ENCODE results near the gene MANBA.

DNA sequence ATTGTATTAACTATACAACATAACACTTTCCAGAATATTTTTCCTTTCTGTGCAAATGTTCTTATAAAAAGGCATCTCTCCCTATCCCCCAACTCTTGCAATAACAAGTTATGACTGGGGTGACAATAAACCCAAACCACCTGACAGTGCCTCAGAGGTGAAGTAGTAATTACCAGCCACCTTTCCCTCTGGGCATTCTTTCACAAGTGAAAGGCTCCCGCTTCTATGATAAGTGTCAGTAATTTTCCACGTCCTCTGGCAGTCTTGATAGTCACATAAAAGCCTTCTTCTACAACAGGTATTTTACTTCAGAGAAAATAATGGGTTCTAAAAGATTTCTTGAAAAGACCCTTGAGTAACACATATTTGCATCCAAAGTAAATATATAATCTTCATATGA is 82.7 kb downstream of the MANBA start:
- TF ChIP-seq, protein P1, sequence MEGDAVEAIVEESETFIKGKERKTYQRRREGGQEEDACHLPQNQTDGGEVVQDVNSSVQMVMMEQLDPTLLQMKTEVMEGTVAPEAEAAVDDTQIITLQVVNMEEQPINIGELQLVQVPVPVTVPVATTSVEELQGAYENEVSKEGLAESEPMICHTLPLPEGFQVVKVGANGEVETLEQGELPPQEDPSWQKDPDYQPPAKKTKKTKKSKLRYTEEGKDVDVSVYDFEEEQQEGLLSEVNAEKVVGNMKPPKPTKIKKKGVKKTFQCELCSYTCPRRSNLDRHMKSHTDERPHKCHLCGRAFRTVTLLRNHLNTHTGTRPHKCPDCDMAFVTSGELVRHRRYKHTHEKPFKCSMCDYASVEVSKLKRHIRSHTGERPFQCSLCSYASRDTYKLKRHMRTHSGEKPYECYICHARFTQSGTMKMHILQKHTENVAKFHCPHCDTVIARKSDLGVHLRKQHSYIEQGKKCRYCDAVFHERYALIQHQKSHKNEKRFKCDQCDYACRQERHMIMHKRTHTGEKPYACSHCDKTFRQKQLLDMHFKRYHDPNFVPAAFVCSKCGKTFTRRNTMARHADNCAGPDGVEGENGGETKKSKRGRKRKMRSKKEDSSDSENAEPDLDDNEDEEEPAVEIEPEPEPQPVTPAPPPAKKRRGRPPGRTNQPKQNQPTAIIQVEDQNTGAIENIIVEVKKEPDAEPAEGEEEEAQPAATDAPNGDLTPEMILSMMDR (conservative IDR thresholded peaks at IDR 0.05 in 1 of 2, IDR thresholded peaks at IDR 0.05 in 1 of 2; ENCODE audit: extremely low read depth in 1 of 2, insufficient read depth in 1 of 2, low read depth in 1 of 2, low read length in 2 of 2), result no peak
- no peak for TF ChIP-seq EZH2 (IDR thresholded peaks at IDR 0.05; ENCODE audit: borderline replicate concordance, low read length)

All from mammary epithelial cell (primary cell).